ENCODE data around the gene CHST13.
"Not testable (repeated sequence)": the region's sequence is repeated elsewhere in the genome, so short reads cannot be mapped to it uniquely, and the experiment has no call there.

CHST13 gene

DNA sequence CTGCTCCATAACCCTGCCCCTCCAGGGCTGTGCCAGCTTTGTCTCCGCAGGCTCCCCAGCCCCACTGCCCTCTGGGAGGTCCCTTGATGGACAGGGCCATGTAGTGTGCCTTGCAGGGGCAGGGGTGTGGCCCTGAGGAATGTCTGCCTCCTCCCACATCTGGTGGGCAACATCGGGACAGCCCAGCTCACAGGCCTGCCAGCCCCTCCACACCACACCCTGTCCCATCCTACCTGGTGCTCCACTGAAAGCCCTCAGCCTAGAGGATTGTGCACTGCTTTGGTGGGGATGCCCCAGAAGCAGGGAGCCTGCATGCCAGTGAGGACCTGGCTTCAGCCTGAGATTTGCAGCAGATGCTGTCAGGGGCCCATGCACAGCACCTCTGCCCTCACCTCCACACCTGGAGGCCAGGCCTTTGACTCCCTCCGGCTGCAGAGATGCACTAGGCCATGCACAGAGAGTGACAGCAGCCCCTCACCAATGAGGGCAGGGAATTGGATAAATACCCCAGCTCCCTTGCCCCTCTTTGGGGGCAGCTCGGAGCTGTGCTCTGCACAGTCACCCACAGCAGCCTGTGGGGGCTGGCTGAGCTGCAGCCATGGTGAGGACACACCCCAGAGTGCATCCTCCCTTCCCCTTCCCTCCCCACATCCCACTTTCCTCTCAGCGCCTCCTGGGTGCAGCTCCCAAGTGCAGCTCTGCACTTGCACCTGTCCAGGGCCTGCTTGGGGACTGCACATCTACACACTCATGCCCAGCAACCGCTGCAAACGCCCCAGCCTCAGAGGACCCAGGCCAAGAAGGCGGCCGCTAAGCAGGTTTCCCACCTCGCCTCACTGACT, 32.1 kb downstream of the CHST13 start:
- DNase-seq (ENCODE audit: low read depth) = no peak

DNA sequence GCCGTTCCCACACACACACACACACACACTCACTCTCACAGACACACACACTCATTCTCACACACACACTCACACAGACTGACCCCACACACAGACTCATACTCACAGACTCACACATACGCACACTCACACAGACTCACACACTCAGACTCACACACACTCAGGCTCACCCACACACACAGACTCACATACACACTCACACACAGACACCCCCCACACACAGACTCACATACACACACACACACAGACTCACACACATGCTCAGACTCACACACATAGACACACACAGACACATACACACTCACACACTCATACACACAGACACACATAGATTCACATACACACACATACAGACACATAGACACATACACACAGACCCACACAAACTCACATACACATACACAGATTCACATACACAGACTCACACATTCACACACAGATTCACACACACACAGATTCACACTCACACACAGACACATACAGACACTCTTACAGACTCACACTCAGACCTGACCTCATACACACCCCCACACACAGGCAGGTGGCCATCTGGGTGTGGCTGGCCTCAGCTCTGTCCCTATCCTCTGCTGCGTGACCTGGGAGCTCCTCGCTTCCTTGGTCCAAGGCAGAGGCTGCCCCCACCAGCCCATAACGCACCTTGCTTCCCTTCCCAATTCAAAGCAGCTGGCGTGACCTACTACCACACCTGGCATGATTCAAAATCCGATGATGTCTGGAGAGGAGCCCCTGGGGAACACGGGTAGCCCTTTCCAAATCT, 32.9 kb downstream of the CHST13 start:
- DNase-seq (ENCODE audit: low read depth) = no peak

DNA sequence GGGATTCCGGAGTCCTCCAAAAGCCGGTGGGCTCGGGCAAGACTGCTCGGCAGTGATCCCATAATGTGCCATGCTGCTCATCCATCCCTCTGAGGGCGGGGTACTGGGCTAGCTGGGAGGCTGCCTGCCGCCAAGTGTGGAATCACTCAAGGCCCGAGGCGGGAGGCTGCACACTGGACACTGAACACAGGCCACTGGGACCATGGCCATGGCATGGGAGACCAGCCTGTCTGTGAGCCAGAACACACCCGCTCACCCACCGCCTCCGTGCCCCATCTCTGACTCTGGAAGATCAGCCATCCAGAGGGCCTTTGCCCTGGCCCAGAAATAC, 33.4 kb downstream of the CHST13 start:
- DNase-seq (ENCODE audit: low read depth) = no peak

DNA sequence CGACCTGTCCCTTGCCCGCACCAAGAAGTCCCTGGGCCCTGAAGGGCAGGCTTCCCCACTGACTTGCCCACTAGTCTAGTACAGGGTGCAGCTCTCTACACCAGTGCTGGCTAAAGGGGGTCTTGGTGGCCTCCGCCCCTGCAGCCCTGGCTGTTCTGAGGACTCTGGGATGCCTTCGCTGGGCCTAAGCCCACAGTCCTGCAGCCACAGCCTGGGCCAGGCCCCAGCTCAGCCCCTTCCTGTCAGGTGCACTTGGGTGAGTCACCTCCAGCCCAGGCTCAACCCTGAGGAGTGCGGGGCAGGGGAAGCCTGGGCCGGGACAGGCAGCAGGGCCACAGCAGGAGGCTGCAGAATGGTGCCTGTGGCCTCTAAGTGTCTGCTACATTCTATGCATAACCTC, 33.8 kb downstream of the CHST13 start:
- no peak for DNase-seq (ENCODE audit: low read depth)

DNA sequence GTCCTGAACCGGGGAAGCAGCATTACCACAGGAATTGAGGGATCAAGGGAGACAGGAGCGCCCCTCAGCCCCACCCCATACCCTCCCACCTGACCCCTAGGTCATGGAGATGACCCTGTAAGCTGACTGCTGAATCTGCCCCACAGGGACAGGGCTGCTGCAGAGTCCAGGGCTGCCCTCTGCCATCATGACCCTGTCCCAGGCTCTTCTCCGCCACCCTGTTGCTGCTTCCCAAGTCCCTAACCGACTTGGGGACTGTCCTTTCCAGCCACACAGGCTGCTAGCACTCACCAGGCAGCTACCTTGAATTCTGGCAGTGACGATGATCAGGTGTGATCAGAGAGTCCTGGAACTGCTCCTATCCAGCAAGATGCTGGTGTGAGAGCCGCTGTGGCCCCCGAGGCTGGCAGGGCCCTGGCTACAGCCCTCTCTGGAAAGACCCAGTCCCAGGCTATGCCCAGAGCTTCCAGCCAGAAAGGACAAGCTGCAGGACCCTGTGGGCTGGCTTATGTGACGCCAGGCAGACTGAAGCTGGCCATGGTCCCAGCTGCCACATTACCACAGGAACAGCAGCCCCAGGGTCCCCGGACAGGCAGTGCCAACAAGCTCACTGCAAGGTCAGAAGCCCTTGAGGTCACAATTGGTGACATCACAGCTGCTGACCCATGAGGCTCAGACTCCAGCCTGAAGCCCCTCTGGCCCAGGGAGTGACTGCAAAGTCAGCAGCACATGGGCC, 34.5 kb downstream of the CHST13 start, which contains the start of gene C3orf22:
Gene C3orf22, minus strand, starts transcription at position 597 of the 736 bp plus-strand sequence. CDS start 5,542 bp downstream, outside the sequence.
- DNase-seq (ENCODE audit: low read depth) = no peak

DNA sequence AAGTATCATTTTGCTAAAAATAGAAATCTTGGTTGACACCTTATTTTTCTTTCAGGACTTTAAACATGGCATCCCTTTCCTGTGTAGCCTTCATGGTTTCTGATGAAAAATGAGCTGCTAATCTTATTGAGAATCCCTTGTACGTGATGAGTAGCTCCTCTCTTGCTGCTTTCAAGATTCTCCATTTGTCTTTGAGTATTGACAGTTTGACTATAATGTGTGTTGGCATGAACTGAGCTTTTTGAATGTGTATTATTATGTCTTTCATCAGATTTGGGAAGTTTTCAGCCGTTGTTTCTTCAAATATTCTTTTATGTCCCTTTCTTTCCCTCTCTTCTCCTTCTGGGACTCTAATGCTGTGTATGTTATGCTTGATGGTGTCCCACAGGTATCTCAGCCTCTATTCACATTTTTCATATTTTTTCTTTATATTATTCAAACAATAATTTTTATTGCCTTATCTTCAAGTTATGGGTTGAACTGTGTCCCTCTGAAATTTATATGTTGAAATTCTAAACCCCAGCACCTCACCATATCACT, 38.9 kb downstream of the CHST13 start:
- no peak for DNase-seq (ENCODE audit: low read depth)

DNA sequence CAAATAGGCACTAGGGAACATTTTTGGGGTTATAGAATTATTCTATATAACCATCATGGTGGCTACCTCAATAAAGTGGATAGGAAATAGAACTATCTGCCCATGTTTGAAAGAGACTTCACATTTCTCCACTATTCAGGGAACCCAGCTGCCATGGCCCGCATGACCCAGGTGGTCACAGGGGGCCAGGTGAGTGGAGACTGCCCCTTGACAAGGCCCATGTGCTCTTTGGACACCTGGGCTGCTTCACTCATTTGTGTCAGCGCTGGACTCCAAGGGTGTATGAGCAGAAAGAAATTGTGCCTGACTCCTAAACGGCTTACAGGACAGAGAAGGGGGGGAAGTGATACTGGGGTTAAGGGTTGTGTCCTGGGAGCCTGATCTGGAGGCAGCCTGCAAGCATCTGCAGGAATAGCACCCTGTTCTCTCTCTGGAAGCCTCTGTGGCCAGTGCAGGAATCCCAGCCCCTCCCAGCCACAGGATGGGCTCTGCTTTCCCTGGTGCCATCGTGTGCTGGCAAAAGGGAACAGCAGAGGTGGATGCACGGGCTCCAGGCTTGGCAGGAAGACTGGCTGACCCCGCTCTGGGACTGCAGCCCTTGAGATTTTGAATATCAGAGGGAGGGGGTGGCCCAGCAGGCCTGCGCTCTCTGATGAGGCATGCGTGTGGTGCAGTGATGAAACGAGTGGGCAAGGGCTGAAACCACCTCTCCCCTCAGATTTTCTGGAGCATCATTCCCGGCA, 43.9 kb downstream of the CHST13 start:
- no peak for DNase-seq (ENCODE audit: low read depth)

DNA sequence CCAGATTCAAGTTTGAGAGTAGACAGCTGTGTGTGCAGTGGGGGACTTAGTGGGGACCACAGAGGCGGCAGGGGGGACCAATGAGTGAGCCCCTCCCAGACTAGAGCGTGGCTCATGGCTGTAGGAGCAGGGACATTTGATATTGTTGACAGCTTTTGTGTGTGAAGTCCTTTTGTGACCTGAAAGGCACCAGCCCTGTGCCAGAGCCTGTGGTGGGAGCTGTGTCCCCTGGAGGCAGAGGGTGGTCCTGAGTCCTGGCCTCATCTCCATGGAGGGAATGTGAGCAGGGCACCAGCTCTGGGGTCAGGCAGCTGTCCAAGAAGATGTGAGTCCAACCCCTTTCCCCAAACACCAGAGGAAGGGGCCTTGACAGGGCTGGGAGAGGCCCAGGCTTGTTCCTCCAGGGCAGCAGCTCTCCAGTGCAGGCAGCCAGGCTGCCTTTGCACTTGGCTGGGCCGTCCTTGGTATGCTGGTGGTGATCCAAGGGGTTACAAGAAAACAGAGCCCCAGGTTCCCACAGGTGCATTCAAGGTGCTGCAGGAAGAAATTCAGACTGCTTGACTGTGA, 44.9 kb downstream of the CHST13 start:
- no peak for DNase-seq (ENCODE audit: low read depth)

DNA sequence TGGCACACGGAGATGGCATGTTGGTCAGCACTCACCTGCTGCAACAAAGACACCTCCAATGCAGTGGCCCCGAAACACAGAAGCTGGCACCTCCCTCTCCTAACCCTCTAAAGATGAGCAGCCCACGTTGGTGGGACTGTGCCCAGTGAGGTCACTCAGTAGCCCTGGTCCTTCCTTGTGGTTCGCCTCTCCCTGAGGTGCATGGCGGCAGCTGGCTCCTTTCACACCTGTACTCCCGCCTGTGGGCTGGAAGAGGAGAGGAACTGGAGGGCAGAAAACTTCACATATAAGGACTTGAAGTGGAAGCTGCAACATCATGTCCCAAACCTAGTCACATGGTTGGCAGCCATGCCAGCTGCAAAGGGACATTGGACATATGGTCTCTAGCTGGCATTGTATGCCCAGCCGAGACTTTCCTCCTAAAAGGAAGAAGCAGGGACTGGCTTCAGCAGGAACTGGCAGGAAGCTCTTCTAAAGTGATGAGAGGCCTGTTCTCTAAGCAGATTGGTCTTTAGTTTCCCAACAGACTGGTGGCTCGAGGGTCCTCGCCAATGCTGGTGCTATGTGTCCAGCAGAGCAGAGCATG, 45.5 kb downstream of the CHST13 start:
- no peak for DNase-seq (ENCODE audit: low read depth)

DNA sequence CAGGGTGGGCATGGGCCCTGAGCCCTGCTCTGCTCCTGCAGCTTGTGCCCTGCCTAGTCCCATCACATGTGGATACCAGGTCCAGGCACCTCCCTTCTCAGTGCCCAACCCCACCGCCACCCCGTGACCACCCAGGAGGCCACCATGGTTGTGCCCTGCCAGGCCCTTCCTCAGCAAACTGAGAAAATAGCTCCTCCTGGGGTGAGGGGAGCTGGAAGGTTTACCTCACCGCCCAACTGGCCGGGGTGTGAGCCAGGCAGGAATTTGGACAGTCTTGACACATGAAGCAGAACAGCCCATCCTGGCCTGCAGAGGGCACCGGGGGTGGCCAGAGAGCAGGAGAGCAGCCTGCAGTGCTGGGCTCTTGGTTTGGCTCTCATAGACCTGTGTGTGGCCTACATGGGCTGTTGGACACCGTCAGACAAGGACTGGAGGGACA, 46.2 kb downstream of the CHST13 start:
- no peak for DNase-seq (ENCODE audit: low read depth)

DNA sequence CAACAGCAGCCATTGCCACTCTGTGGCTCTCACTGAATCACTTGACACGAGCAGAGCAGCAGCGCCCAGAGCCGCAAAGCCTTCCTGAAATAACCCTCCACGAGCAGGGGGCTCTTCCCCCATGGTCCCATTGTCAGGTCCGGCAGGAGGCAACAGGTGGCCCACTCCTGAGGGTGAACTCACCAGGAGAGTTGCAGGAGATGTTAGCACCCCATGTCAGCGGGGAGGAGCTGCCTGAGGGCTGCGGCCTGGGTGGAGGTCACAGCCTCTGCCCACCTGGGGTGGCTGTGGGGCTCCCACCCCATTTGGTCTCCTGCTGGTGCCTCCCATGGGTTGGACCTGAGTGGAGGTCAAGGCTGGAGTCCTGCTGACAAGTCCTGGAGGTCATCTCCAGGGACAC, 47.1 kb downstream of the CHST13 start:
- no peak for DNase-seq (ENCODE audit: low read depth)

DNA sequence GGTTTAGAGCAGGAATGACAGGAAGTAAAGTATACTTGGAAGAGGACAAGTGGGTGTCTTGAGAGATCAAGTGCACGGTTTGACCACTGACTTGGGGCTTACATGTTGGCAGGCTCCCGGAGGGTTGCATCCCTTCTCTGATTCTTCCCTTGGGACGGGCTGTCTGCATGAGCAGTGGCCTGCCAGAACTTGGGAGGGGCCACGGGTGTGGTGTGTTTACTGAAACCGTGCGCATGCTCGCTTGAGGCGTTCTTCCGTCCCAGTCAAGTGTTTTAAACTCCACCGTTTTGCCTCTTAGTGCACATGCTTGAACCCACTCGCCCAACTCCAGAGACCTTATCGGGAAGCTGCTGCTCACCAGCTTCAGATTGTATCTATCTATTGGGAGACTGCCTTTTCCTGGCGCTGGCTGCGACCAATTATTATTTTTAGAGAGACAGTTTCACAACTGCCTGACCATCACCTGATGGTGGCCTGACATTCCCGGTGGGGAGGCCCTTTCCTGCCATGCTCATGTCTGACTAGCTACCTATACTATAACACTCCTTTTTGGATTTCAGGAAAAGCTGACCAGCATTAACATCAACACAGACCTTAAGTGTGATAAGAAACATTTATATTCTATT, 49.6 kb downstream of the CHST13 start:
- no peak for DNase-seq (ENCODE audit: low read depth)

DNA sequence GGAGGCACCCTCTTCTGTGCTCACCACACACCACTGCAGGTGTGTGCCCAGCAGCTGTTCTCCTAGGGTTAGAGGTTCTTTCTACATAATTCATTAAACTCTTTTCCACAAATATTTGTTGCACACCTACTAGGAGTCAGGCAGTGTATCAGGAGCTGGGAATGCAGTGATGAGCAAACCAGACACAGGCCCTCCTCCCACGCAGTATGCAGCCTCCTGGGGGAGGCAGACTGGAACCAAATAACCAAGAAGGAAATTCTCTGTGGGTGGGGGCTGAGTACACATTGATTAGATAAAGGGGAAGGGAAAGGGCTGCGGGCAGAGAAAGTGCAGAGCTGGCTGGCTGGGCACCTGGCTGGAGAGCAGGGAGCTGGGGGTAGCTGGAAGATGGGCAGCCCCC, 53.3 kb downstream of the CHST13 start:
- DNase-seq (ENCODE audit: low read depth) = no peak

DNA sequence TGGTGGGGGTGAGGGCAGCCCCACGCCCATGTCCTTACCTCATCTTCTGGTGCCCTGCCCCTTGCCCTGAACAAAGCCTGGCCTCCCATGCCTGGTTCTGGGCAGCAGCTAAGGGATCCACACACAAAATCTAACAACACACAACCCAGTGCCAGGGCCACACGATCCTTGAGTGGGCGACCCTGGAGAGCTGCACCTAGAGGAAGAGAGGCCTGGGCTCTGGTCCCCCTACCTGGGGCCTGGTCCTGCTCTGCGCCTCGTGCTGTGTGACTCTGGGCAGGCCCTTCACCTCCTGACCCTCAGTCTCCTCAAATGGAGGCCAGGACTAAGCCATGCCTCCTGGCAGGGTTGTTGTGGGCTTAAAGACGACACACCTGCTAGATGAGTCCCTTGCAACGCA, 54.7 kb downstream of the CHST13 start:
- DNase-seq (ENCODE audit: low read depth) = no peak

DNA sequence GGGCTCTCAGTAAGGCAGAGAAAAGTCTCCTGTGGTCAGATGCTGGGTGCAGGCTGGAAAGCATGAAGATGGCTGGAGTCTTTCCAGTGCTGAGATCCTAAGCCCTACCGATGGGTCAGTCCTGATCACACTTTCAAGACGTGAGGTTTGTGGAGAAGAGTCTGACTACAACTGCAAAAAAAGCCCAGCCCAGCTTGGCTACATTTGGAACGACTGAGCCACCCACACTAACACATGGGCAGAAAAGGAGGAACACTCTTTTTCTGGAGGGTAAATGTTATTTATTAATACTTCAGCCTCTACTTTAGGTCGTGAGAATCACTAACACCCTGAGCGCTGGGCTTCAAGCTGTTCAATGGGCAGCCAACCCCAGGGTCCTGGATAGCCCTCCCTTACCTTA, 56.8 kb downstream of the CHST13 start:
- no peak for DNase-seq (ENCODE audit: low read depth)

DNA sequence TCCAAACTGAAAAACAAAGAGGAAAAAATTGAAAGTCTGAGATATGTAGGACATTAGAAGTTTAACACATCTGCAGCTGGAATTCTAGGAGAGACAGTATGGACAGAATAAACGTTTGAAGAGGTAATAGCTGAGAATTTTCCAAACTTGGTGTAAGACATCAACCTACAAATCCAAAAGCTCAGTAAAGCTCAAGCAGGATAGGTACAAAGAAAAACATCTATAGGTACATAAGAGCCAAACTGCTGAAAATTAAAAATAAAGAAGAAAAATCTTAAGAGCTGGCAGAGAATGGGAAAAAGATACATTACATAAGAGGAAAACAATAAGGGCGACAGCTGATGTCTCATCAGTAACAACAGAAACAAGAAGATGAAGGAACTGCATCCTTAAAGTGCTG, 57.6 kb downstream of the CHST13 start:
- no peak for DNase-seq (ENCODE audit: low read depth)

DNA sequence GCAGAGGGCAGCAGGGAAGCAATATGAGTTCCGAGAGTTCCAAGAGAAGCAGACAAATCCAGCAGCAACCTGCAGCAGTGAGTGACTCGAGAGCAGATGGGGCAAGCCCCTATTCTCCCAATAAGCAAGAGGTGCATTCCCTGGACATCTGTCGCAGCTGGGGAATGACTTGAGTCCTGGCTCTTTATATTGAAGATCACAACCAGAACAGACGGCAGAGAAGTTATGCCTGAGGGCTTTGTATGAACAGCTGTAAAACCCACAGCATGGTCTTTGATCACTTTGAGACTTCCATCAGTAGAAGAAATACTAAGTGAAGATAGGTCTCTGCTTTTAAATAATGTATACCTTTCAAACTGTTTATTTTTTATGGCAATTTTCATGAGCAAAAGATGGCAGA, 58.4 kb downstream of the CHST13 start:
- DNase-seq (ENCODE audit: low read depth) = no peak

DNA sequence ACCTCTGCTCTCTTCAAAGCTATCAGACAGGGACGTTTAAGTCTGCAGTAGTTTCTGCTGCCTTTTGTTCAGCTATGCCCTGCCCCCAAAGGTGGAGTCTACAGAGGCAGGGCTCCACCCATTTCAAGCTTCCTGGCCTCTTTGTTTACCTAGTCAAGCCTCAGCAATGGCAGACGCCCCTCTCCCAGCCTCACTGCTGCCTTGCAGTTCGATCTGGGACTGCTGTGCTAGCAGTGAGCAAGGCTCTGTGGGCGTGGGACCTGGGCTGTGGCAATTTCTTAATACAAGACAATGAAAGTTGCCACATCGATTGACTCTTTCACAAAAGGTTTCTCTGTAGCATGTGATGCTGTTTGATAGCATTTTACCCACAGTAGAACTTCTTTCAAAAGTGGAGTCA, 67.6 kb downstream of the CHST13 start:
- DNase-seq (ENCODE audit: low read depth) = not testable (repeated sequence)

Measured in stimulated activated CD8-positive, alpha-beta memory T cell treated with anti-CD3 and anti-CD28 coated beads, Interleukin-12 subunit alpha, Interleukin-12 subunit beta, amount 100 ng/mL, for 1 hour (primary cell).